Activated CD4-positive, alpha-beta T cell treated with anti-CD3 and anti-CD28 coated beads, Interleukin-2, Interleukin-6, amounts not matched to agents 100 ng/mL and 50 ng/mL, durations not matched to agents 16 hours and 8 hours (primary cell): ENCODE measurements around the gene IKBIP.
A peak's percentile ranks its signal among the peaks of the same experiment; 100 is the strongest.
"Not testable (repeated sequence)": the region's sequence is repeated elsewhere in the genome, so short reads cannot be mapped to it uniquely, and the experiment has no call there.

Experiments used
- DNase-seq: peaks from one replicate; pipeline ENCODE4 v3.0.0-alpha.2; 2020

The IKBIP gene, protein sequence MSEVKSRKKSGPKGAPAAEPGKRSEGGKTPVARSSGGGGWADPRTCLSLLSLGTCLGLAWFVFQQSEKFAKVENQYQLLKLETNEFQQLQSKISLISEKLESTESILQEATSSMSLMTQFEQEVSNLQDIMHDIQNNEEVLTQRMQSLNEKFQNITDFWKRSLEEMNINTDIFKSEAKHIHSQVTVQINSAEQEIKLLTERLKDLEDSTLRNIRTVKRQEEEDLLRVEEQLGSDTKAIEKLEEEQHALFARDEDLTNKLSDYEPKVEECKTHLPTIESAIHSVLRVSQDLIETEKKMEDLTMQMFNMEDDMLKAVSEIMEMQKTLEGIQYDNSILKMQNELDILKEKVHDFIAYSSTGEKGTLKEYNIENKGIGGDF

GRCh38 chr12:98644712-98645571 lies at the start of gene IKBIP, which contains the start of gene APAF1:
TSS of gene IKBIP (minus strand) at chr12:98644788. CDS start at chr12:98644701, 87 bp downstream.
TSS of gene APAF1 (plus strand) at chr12:98645290. CDS start at chr12:98648360, 3,070 bp downstream.
- DNase-seq, result peak; percentile 99

DNA sequence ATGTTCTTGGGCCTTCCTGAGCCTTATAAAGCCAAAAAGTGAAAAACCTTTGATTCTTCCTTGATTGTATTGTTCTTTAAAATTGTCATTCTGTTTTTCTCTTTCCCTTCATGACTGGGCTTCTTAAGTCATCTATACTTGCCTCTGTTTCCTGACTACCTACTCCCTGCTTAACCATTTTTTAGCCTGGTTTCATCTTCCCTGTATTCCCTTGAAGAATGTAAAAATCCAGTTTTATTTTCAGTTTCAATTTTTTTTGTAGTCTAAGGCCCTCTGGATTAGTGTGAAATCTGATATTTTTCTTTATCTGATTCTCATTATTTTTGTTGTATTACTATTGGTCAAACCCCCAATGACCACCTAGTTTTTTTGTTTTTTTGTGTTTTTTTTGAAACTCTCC lies 46.8 kb upstream of the IKBIP start:
- no peak for DNase-seq

DNA sequence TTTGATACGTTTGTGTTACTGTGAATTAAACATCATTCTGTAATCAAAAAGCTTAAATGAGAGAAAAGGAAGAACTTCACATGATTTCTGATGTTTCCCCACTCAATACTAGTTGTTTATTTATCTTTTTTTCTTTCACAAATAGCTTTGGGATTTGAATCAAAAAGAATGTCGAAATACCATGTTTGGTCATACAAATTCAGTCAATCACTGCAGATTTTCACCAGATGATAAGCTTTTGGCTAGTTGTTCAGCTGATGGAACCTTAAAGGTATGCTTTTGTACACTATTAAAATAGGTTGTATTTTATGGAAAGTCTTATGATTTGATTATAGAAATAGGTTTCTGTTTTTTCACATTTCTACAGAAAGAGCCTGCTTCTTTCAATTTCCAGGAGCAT lies 42.0 kb upstream of the IKBIP start:
- no peak for DNase-seq

DNA sequence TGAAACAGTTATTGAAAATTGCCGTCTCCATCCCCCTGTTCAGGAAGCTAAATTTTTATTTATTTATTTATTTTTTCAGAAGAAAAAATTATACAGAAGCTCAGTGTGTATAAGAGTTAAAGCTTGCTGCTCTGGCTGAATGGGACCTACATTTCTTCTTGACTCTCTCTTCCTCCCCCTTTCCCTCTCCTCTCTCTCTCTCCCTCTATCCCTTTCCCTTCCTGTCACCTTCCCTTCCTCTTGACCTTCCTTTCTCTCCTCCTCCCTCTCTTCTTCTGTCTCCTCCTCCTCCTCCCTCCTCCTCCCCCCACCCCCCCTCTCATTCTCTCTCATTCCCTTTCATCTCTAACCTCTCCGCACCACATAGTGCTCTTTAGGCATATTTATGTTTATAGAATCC lies 39.6 kb upstream of the IKBIP start:
- no peak for DNase-seq

GRCh38 chr12:98679611-98680005 lies 35.0 kb upstream of the IKBIP start:
- no peak for DNase-seq

GRCh38 chr12:98678946-98679610 lies 34.5 kb upstream of the IKBIP start:
- no peak for DNase-seq

GRCh38 chr12:98678236-98678945 lies 33.8 kb upstream of the IKBIP start:
- DNase-seq, result no peak

- DNase-seq, result no peak
Measured at GRCh38 chr12:98674841-98675240, 30.3 kb upstream of the IKBIP start.

DNA sequence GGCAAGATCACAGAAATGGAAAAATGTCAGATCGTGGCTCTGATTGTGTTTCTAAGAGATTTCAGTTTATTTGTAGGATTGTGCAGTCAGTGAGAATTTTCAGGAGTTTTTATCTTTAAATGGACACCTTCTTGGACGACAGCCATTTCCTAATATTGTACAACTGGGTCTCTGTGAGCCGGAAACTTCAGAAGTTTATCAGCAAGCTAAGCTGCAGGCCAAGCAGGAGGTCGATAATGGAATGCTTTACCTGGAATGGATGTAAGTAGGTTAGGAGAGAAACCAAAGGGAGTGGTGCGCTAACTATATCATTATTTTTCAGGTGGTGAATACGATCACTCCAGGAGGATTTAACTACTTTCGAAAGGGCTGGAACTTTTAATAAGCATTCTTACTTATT lies 26.9 kb upstream of the IKBIP start:
- DNase-seq, result no peak

DNA sequence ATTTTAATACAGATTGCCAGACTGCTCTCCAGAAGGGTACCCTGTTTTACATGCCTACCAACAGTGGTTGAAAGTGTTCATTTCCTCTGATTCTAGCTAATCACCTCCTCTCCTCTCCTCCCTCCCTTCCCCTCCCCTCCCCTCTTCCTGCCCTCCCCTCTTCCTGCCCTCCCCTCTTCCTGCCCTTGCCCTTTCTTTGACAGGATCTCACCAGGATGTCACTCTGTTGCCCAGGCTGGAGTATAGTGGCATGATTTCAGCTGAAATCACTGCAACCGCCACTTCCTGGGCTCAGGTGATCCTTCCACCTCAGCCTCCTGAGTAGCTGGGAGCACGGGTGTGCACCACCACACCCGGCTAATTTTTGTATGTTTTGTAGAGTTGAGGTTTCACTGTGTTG lies 25.2 kb upstream of the IKBIP start:
- DNase-seq, result no peak

DNA sequence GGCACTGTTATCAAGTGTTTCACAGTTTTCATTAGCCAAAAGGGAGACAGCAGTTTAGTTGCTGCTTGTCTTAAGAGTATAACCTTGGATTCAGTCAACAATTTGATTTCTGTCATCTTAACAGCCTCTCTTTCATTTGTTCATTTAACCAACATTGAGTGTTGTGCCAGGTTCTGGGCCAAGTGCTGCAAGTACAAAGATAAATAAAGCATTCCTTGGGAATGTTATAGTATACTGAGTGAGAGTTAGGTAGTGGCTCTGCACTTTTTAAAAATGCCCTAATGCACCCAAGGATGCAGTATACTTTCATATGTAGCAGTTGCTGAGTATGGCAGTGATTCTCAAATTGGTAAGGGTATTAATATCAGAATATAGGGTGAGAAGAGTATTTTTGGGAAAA lies 15.9 kb upstream of the IKBIP start:
- DNase-seq, result no peak

GRCh38 chr12:98656289-98657101 lies 11.9 kb upstream of the IKBIP start:
- DNase-seq, result peak; percentile 77

DNA sequence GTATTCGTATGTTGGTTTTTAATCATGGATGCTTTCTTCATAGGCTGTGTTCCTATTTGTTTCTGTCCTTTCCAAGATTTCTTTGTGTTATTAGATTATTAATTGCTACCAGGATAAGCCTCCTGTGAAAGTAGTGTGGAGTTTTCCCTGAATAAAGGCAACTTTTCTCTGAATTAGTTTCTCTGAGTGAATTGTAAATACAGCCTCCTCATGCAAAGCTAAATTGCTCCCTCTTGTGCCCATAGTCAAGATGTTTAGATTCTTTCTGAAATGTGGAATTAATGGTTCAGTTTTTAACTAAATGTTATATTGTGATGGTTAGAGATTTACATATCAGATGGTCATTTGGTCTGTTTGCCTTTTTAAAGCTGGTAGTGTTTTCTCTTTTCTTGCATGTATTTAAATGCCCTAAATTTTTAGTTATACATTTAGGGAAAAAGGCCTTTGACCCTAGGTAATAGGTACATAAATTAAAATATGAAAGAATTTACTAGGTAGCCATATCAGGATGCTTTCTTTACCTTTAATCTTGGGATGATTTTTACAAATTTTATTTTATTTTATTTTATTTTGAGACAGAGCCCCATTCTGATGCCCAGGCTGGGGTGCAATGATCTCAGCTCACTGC lies 9.4 kb upstream of the IKBIP start:
- peak; percentile 59 for DNase-seq

GRCh38 chr12:98651328-98651727 lies 6.7 kb upstream of the IKBIP start:
- DNase-seq, result no peak

GRCh38 chr12:98646294-98647090 lies 1.9 kb upstream of the IKBIP start:
- DNase-seq, result peak; percentile 6

DNA sequence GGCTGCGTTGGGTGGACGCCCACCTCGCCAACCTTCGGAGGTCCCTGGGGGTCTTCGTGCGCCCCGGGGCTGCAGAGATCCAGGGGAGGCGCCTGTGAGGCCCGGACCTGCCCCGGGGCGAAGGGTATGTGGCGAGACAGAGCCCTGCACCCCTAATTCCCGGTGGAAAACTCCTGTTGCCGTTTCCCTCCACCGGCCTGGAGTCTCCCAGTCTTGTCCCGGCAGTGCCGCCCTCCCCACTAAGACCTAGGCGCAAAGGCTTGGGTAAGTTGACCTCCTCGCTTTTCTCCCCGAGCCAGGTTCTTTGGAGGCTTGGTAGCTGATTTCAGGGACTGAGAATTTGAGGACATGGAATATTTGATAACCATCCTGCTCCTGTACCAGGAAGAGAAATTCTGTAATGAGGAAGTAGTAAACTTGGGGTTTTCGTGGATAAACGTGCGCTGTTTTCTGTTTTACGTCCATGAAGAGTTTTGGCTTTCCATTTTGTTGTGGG lies 1.0 kb upstream of the IKBIP start:
- peak; percentile 12 for DNase-seq

DNA sequence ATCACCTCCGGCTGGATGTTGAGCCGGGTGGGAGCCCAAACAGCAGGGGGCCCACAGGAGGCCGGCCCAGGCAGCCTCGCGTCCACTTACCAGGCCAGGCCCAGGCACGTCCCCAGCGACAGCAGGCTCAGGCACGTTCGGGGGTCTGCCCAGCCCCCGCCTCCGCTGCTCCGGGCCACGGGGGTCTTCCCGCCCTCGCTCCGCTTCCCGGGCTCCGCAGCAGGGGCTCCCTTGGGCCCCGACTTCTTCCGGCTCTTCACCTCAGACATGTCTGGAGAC lies 216 bp downstream of the IKBIP start:
- no peak for DNase-seq

GRCh38 chr12:98642801-98643200 lies 1.8 kb downstream of the IKBIP start:
- not testable (repeated sequence) for DNase-seq

DNA sequence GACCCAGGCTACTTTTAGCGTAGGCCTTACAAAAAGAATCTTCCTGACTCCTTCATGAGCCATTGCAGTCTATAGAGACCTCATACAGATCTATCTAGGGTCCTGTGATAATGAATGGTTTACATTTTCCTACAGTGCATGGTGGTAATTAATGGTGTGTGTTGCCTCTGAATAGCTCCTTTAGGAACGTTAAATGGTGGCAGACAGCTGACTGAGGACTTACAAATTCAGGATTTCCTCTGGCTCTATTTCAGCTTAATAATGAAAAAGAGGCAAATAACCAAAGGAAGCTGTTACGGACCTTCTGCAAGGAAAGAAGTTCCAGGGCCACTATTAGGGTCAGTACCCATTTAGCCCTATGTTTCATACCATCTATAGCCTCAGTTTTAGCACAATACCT lies 5.1 kb downstream of the IKBIP start:
- DNase-seq, result no peak

DNA sequence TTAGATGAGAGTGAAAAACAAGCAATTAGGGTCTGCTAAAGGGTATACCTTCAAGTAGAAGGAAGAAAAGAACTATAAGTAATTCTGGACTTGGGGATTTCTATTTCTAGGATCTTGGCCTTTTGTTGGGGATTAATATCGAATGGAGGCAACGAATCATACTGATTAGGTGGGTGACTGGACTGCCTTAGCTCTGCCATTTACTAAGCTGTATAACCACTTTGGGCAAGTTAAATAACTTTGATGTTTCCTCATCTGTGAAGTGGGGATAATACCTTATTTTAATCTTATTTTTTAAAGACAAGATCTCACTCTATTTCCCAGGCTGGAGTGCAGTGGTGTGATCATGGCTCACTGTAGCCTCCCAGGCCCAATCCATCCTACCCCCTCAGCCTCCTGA lies 6.6 kb downstream of the IKBIP start:
- DNase-seq, result no peak

GRCh38 chr12:98637068-98637467 lies 7.5 kb downstream of the IKBIP start:
- DNase-seq, result no peak
